ENCODE data around the gene NSG1. TPM values are rescaled to one million over a fixed set of nuclear protein-coding genes. Genes with fewer than 3 reads are reported as not detected.

The NSG1 gene
- total RNA-seq, 4 donors from 2014 or later: 0.15 to 4.8 (median 1.4) TPM

DNA sequence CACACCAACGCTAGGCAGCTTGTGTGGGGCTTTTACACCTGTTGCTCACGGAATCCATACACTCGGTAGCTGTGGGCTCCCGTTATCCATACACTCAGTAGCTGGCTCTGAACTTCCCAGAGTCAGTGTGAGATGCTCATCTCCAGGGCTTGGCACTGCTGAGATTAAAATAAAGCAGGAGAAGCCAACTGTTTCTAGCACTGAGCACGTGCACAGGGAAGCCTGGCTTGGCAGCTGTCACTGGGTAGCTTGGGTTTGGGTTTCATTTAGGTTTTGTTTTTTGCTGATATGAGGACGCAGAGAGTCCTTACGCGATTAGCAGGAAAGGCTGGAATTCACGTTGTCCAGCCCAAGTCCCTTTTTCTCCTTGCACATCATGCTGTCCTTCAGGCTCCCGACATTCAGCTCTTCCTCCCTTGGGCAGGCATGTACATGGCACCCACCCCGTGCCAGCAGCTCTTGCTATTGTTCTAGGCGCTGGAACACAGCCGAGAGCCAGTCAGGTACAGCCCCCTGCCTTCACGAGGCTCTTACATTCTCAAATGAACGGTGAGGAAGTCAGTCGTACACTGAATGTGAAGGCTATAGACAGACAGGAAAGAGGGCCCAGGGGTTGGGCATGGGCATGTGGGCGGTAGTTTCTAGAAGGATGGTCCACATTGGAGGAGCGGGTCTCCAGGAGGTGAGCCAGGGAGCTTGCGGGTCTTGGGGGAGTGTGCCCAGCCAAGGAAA is 25.9 kb downstream of the NSG1 start:
- Histone ChIP-seq H3K27ac (no peak overlapping the region), H3K27me3 (peaks cover 2% of the 10 kb centered on the region), H3K4me1 (no peaks in the 10 kb centered on the region), H3K36me3 (peaks cover 0 to 27% of the 10 kb centered on the region in 2 donors), H3K9me3 (no peaks in the 10 kb centered on the region), H3K4me3 (no peak overlapping the region)
- TF ChIP-seq, protein P1, sequence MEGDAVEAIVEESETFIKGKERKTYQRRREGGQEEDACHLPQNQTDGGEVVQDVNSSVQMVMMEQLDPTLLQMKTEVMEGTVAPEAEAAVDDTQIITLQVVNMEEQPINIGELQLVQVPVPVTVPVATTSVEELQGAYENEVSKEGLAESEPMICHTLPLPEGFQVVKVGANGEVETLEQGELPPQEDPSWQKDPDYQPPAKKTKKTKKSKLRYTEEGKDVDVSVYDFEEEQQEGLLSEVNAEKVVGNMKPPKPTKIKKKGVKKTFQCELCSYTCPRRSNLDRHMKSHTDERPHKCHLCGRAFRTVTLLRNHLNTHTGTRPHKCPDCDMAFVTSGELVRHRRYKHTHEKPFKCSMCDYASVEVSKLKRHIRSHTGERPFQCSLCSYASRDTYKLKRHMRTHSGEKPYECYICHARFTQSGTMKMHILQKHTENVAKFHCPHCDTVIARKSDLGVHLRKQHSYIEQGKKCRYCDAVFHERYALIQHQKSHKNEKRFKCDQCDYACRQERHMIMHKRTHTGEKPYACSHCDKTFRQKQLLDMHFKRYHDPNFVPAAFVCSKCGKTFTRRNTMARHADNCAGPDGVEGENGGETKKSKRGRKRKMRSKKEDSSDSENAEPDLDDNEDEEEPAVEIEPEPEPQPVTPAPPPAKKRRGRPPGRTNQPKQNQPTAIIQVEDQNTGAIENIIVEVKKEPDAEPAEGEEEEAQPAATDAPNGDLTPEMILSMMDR (IDR thresholded peaks at IDR 0.05): no peak
- no peak for TF ChIP-seq POLR2AphosphoS5 (IDR thresholded peaks at IDR 0.05)
- TF ChIP-seq EP300 (IDR thresholded peaks at IDR 0.05): no peak
- no peak for TF ChIP-seq POLR2A (IDR thresholded peaks at IDR 0.05)
- WGBS, 2 donors (ENCODE audit: low coverage in 1 of 2): 73 to 85% methylated on average over 4 to 9 of the region's 19 CpGs
- ATAC-seq: no peak

GRCh38 chr4:4413373-4413725 is 26.4 kb downstream of the NSG1 start:
- TF ChIP-seq EP300 (IDR thresholded peaks at IDR 0.05) (no peak), POLR2AphosphoS5 (IDR thresholded peaks at IDR 0.05) (no peak)
- H3K4me3 ChIP-seq: no peak overlapping the region
- WGBS, 2 donors (ENCODE audit: low coverage in 1 of 2): 83% methylated on average over 1 of the region's 10 CpGs; no CpG with 5 or more reads in 1 of the 2 donors
- peaks cover 0 to 33% of the 10 kb centered on the region in 2 donors for H3K36me3 ChIP-seq
- H3K27me3 ChIP-seq: no peaks in the 10 kb centered on the region
- H3K4me1 ChIP-seq: no peaks in the 10 kb centered on the region
- no peaks in the 10 kb centered on the region for H3K9me3 ChIP-seq
- no peak for ATAC-seq
- no peak overlapping the region for H3K27ac ChIP-seq

DNA sequence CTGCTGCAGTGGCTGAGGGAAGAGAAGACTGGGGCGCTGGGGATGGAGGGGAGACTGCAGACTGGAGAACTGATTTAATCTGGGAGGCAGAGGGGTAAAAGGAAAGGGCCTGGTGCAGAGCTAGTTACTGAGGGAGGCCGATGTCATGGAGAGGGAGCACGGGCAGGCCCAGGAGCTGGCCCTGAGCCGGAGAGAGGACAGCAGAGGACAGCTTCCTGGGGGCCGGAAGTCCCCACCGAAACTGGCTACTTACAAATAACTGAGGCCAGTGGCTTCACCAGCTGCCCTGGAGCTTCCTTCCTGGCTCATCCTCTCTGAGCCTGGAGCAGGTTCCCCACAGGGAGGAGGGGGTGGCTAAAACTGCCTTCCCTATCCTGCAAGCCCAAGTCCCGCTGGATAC is 26.9 kb downstream of the NSG1 start:
- H3K27ac ChIP-seq: no peak overlapping the region
- ATAC-seq: no peak
- 75 to 100% methylated on average over 1 to 6 of the region's 7 CpGs for WGBS, 2 donors (ENCODE audit: low coverage in 1 of 2)
- no peaks in the 10 kb centered on the region for H3K4me1 ChIP-seq
- peaks cover 0 to 37% of the 10 kb centered on the region in 2 donors for H3K36me3 ChIP-seq
- no peak for TF ChIP-seq EP300 (IDR thresholded peaks at IDR 0.05)
- TF ChIP-seq, protein P1 (IDR thresholded peaks at IDR 0.05): no peak
- no peak for TF ChIP-seq POLR2AphosphoS5 (IDR thresholded peaks at IDR 0.05)
- no peak for TF ChIP-seq POLR2A (IDR thresholded peaks at IDR 0.05)
- H3K9me3 ChIP-seq: no peaks in the 10 kb centered on the region
- H3K27me3 ChIP-seq: no peaks in the 10 kb centered on the region
- H3K4me3 ChIP-seq: no peak overlapping the region

- no peak for TF ChIP-seq POLR2AphosphoS5 (IDR thresholded peaks at IDR 0.05)
- TF ChIP-seq EP300 (IDR thresholded peaks at IDR 0.05): no peak
- TF ChIP-seq, protein P1 (IDR thresholded peaks at IDR 0.05): no peak
- TF ChIP-seq POLR2A (IDR thresholded peaks at IDR 0.05): no peak
- H3K36me3 ChIP-seq: peaks cover 0 to 52% of the 10 kb centered on the region in 2 donors
- ATAC-seq: no peak
- H3K4me3 ChIP-seq: no peak overlapping the region
- H3K4me1 ChIP-seq: no peaks in the 10 kb centered on the region
- no peaks in the 10 kb centered on the region for H3K9me3 ChIP-seq
- WGBS, 2 donors (ENCODE audit: low coverage in 1 of 2): 90 to 93% methylated on average over 2 to 3 of the region's 19 CpGs
- H3K27ac ChIP-seq: no peak overlapping the region
- no peaks in the 10 kb centered on the region for H3K27me3 ChIP-seq
Measured at GRCh38 chr4:4415107-4415805, 28.4 kb downstream of the NSG1 start.

DNA sequence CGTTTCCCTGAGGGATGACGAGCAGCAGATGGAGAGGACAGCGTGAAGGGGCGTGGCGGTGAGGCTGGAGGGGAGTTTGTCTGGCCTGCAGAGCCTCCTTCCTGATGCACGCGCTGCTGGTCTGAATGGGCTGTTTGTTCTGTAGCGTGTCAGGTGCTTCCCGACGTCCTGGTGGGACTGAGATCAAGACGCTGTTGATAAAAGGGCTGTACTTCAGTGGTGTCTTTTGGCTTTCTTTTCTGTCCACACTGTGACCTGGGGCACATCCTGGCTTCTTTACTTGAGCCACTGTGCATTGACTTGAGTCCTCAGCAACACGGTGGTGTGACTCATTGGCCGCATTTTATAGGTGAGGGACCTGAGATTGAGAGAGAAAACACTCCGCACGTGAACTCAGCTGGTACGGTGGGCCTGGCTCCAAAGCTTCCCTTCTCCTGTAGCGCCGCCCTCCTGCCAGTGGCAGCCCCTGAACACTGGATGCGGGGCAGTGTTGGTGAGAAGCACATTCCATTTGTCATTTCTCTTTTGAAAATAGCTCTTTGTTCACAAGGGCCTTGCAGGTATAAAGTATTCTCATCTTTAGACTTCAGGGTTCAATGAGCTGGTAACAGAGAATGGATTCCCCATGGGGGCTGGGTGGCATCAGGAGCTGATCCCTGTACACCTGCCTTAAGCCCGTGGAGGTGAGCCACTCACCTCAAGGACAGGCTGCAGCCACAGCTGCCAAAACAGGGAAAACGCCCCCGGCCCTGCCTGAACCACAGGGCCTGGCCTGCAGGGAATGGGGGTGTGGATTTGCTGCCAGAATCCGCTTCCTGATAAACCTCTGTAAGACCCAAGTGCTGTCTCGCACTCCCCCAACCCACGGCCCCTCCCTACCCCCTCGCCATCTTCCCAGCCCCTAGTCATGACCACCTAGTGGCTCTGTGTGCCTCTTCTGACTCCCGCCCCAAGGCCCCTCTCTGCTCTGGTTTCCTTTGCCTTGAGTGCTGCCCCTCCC is 29.2 kb downstream of the NSG1 start:
- WGBS, 2 donors (ENCODE audit: low coverage in 1 of 2): 88 to 90% methylated on average over 6 to 12 of the region's 27 CpGs
- Histone ChIP-seq H3K36me3 (peaks cover 0 to 60% of the 10 kb centered on the region in 2 donors), H3K4me1 (no peaks in the 10 kb centered on the region), H3K27ac (no peak overlapping the region), H3K4me3 (no peak overlapping the region), H3K9me3 (no peaks in the 10 kb centered on the region), H3K27me3 (no peaks in the 10 kb centered on the region)
- no peak for ATAC-seq
- TF ChIP-seq EP300 (IDR thresholded peaks at IDR 0.05) (no peak), POLR2AphosphoS5 (IDR thresholded peaks at IDR 0.05) (no peak), POLR2A (IDR thresholded peaks at IDR 0.05) (no peak)
- TF ChIP-seq, protein P1 (IDR thresholded peaks at IDR 0.05): no peak

Data from gastroesophageal sphincter (tissue), 4 donors.